NOMO-1 (cell line): ENCODE measurements around the gene KCNK3.
"Not testable (repeated sequence)": the region's sequence is repeated elsewhere in the genome, so short reads cannot be mapped to it uniquely, and the experiment has no call there.

Source experiments
- DNase-seq, 2 experiments: peaks; one replicate each; lab custom pipeline; 2025; ENCODE audit not compliant: unreplicated experiment in 2 of 2; lab: John Stamatoyannopoulos, UW

Gene KCNK3

GRCh38 chr2:26752656-26753055 lies 60.1 kb downstream of the KCNK3 start:
- no peak for DNase-seq

GRCh38 chr2:26754539-26754938 lies 62.0 kb downstream of the KCNK3 start:
- DNase-seq: no peak

DNA sequence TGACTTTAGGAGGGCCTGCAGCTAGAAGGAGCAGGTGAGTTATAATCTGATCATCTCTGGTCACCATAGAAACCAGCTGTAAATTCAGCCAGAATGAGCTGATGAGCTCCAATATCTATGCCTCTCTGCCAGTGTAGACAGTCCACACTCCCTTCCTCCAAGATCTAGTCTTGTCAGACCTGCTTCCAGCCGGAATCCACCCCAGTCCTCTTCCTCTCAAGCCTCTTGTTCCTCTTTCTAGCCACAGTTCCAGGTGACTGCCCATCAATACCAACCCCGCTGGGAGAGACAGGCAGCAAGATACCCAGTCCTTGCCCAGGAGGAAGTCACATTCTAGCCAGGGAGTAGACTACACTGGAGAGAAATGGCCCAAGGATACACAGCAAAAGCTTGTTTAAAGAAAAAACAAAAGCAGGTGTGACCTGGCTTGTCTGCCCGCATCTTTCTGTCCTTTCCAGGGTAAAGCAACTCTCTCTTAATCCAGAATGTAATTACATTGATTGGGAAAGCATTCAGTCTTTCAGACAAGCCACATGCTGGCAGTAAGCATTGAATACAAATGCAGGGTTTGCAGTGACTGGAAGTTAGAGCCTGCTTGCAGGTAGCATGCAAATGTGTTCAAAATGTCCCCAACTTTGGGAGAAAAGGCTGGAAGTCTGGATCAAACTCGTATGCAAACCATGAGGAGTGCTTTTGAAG lies 62.6 kb downstream of the KCNK3 start:
- no peak for DNase-seq

GRCh38 chr2:26756337-26756736 lies 63.8 kb downstream of the KCNK3 start:
- no peak for DNase-seq

- DNase-seq: no peak
These were observed 65.6 kb downstream of the KCNK3 start for GRCh38 chr2:26757873-26758789.

DNA sequence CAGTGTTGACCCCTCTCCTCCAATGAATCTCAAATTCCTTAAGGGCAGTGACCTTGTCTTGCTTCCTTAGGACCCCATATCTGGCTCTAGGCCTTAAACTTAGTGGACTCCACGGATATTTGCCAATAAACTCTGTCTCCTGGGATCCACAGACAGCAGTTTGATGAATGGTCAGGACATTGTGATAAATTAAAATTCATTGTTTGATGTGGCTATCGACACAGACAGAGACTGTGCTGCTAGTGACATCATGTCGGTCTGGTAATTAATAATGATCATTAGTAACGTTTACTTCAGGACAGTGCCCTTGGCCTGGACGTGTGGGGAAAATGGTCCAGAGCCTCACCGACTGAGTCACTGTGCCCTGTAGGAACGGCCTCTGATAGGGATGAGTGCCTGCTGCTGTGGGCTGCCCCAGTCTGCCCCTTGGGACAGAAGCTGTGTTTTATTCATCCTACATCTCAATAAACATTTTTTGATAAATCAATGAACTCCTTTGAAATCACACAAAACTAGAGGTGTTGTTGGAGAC lies 66.3 kb downstream of the KCNK3 start:
- no peak for DNase-seq

DNA sequence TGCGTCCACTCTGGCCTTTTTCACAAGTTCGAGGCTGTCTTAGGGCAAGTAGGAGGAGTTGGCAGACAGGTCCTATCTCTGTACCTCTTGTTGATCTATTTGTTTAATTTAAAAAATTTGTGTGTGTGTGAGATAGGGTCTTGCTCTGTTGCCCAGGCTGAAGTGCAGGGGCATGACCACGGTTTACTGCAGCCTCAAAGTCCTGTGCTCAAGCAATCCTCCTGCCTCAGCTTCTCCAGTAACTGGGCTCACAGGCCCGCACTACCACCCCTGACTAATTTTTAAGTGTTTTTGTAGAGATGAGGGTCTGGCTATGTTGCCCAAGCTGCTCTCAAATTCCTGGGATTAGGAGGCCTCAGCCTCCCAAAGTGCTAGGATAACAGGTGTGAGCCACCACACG lies 67.3 kb downstream of the KCNK3 start:
- DNase-seq: no peak

DNA sequence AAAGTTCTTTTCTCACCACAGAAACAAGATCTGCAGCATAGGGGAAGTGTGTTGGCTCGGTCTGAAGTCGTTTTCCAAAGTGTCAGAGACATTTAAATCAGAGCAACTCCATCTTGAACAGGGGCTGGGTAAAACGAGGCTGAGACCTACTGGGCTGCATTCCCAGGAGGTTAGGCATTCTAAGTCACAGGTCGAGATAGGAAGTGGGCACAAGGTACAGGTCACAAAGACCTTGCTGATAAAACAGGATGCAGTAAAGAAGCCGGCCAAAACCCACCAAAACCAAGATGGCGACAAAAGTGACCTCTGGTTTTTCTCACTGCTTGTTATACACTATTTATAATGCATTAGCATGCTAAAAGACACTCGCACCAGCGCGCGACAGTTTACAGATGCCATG lies 68.5 kb downstream of the KCNK3 start:
- not testable (repeated sequence) for DNase-seq

GRCh38 chr2:26763019-26763418 lies 70.5 kb downstream of the KCNK3 start:
- no peak for DNase-seq

GRCh38 chr2:26764078-26764887 lies 71.8 kb downstream of the KCNK3 start, which contains the start of gene SLC35F6:
Gene SLC35F6, plus strand, starts transcription at chr2:26764284. Its CDS starts 66 bp downstream, at chr2:26764350.
- peak; percentile 63 to 69 for DNase-seq

GRCh38 chr2:26764906-26765305 lies 72.4 kb downstream of the KCNK3 start:
- no peak for DNase-seq

GRCh38 chr2:26765475-26766200 lies 73.1 kb downstream of the KCNK3 start:
- no peak for DNase-seq

GRCh38 chr2:26767129-26767528 lies 74.6 kb downstream of the KCNK3 start:
- no peak for DNase-seq

DNA sequence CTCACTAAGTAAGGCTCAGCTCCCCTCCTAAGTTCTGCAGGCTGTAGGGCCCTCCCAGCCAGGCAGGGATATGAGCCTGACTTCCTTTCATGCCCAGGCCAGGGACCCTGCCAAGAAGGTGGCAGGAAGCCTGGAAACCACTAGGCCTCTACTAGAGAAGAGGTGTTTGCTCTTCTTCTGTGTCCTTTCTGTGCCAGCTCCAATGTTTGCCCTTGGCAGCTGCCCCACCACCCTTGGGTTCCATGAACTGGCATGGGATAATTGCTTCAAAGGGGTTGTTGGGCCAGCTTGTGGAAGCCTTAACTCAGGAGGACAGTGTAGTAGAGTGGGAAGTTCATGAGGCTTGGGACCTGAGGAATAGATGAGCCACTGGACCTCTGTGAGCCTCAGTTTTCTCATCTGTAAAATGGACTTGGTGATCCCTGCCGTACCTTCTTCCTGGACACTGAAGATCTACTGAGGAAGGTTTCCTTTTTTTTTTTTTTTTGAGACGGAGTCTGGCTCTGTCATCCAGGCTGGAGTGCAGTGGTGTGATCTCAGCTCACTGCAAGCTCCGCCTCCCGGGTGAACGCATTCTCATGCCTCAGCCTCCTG lies 75.5 kb downstream of the KCNK3 start:
- no peak for DNase-seq

DNA sequence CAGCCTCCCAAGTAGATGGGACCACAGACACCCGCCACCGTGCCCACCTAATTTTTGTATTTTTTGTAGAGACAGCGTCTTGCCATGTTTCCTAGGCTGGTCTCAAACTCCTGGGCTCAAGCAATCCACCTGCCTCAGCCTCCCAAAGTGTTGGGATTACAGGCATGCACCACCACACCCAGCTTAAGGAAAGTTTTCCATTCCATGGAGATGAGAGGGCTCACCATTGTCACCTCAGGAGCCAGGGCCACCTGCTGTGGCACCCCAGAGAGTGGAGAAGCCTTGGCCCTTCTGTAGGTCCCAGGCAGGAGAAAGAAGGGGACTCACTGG lies 76.2 kb downstream of the KCNK3 start:
- no peak for DNase-seq

DNA sequence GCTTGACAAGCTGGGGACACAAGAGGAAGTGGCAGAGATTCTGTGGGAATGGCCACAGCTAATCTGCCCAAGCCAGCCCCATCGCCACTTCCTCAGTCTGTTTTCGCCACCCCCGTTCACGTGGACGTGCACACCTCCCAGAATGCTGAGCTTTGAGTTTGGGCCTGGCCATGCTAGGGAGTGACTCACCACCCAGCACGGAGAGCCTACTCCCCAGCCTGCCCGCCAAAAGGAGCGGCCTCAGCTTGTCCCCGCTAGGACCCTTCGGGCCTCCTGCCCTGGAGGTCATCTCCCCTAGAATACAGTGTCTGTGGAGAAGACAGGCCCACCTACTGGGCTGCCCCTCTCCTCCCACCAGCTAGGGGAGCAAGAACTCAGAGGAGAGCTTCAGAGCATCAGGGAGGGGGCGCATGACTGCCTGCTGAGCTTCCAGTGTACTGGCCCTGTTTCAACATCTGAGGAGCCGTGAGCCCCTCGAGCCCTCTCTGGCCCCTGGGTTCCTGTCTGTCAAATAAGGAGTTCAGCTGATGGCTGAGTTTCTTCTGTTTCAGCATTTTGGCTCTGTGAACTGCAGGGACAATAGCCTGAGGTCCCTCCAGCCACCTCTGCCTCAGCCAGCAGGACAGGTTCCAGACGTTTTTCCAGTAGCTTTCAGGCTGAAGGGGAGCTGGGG lies 76.7 kb downstream of the KCNK3 start:
- DNase-seq: peak; percentile 94

DNA sequence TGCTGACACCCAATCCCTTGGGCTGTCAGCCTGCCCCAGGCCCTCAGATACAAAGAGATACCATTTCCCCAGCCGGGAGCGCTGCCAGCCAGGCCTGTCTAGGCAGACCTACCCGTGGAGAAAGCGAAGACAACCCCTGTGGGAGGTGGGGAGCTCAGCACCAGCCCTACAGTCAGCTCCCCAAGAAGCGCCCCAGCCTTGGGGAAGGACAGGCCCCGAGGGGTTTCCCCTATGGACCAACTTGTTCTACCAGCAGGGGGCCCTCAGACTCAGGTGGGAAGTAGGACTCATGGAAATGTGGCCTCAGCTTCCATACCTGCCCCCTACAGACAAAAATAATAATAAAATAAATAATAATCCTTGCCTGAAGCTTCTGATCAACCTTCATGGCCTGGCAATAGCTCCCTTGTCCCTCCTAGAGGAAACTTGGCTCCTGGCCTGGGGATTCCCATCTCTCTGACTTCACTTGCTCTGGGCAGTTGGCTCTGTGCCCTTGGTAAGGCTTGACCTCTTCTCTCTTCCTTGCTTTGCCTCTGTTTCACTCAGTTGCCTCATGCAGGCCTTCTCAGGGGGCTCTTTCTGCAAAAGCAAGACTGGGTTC lies 78.6 kb downstream of the KCNK3 start:
- DNase-seq: no peak

GRCh38 chr2:26772064-26773001 lies 79.8 kb downstream of the KCNK3 start:
- no peak for DNase-seq
